Loucy (cell line): Measurements from ENCODE around the gene ZNF350.

Experiments
- EZH2phosphoT487 ChIP-seq: fragments of 200-600 bp; IDR thresholded peaks from 2 replicates; pipeline ENCODE4 v1.6.1; 2018; ENCODE audit warnings: antibody characterized with exemption, mild to moderate bottlenecking, moderate library complexity, borderline replicate concordance
- TF ChIP-seq, protein P1 (sequence below): fragments of 200-600 bp; sonication (generic); conservative IDR thresholded peaks from 2 replicates; pipeline ENCODE4 v1.5.1; 2014; ENCODE audit warnings: mild to moderate bottlenecking, antibody characterized with exemption, low read length

DNA sequence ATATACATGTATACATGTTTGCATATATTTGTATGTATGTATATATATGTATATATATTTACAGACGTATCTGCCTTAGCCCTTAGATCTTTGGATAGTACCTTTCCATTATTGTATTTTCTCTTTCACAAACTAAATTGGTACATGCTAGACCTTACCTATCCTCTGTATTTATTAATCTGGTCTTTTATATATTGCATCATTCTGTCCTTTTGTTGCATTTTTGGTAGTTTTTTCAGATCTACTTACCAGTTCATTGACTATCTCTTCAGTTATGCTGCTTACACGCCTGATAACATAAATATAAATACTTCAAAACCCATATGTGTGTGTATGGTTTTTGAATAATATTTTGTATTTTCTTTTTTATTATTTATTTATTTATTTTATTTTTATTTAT is 47.7 kb downstream of the ZNF350 start:
- no peak for TF ChIP-seq EZH2phosphoT487
- TF ChIP-seq, protein P1, sequence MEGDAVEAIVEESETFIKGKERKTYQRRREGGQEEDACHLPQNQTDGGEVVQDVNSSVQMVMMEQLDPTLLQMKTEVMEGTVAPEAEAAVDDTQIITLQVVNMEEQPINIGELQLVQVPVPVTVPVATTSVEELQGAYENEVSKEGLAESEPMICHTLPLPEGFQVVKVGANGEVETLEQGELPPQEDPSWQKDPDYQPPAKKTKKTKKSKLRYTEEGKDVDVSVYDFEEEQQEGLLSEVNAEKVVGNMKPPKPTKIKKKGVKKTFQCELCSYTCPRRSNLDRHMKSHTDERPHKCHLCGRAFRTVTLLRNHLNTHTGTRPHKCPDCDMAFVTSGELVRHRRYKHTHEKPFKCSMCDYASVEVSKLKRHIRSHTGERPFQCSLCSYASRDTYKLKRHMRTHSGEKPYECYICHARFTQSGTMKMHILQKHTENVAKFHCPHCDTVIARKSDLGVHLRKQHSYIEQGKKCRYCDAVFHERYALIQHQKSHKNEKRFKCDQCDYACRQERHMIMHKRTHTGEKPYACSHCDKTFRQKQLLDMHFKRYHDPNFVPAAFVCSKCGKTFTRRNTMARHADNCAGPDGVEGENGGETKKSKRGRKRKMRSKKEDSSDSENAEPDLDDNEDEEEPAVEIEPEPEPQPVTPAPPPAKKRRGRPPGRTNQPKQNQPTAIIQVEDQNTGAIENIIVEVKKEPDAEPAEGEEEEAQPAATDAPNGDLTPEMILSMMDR: no peak
